DMS79 treated with DMSO at 0.1 percent for 48 hours (cell line): ENCODE results near the gene ZNF543.
"Not testable (repeated sequence)": the region's sequence is repeated elsewhere in the genome, so short reads cannot be mapped to it uniquely, and the experiment has no call there.

Experiments used
- DNase-seq: peaks from one replicate; lab custom pipeline; 2025; lab: John Stamatoyannopoulos, UW

ZNF543 gene

GRCh38 chr19:57321116-57321515 lies 844 bp downstream of the ZNF543 start:
- no peak for DNase-seq

- DNase-seq, result no peak
These were observed 1.5 kb downstream of the ZNF543 start for GRCh38 chr19:57321751-57322150.

- no peak for DNase-seq
These were observed 4.7 kb downstream of the ZNF543 start for GRCh38 chr19:57324992-57325391.

GRCh38 chr19:57327993-57328392 lies 7.7 kb downstream of the ZNF543 start:
- DNase-seq, result no peak

GRCh38 chr19:57334191-57334590 lies 13.9 kb downstream of the ZNF543 start:
- DNase-seq, result no peak

- DNase-seq, result no peak
These were observed 18.6 kb downstream of the ZNF543 start for GRCh38 chr19:57338877-57339276.

GRCh38 chr19:57342582-57342981 lies 22.3 kb downstream of the ZNF543 start:
- DNase-seq, result no peak

GRCh38 chr19:57348136-57348535 lies 27.9 kb downstream of the ZNF543 start:
- DNase-seq, result no peak

- DNase-seq, result peak; percentile 92
These were observed 30.9 kb downstream of the ZNF543 start, which contains the start of gene ZNF304 for GRCh38 chr19:57350877-57351805. Gene ZNF304, plus strand, starts transcription at chr19:57351271. Its CDS starts 394 bp downstream, at chr19:57351665.

- no peak for DNase-seq
These were observed 31.6 kb downstream of the ZNF543 start for GRCh38 chr19:57351867-57352266.

- no peak for DNase-seq
These were observed 35.6 kb downstream of the ZNF543 start for GRCh38 chr19:57355916-57356315.

- DNase-seq, result no peak
These were observed 37.1 kb downstream of the ZNF543 start for GRCh38 chr19:57357406-57357805.

GRCh38 chr19:57359300-57359699 lies 39.0 kb downstream of the ZNF543 start:
- DNase-seq, result no peak

GRCh38 chr19:57362419-57362818 lies 42.1 kb downstream of the ZNF543 start:
- no peak for DNase-seq

- peak; percentile 97 for DNase-seq
These were observed 42.9 kb downstream of the ZNF543 start, which contains the start of the genes TRAPPC2B and ZNF547 for GRCh38 chr19:57362997-57363687. Gene TRAPPC2B, plus strand, starts transcription at chr19:57363551. Its CDS starts 1,283 bp downstream, at chr19:57364834. Gene ZNF547, plus strand, starts transcription at chr19:57363551. Its CDS starts 5,005 bp downstream, at chr19:57368556.

- DNase-seq, result no peak
These were observed 43.5 kb downstream of the ZNF543 start for GRCh38 chr19:57363688-57364181.

GRCh38 chr19:57366776-57367175 lies 46.5 kb downstream of the ZNF543 start:
- DNase-seq, result no peak

GRCh38 chr19:57374179-57374578 lies 53.9 kb downstream of the ZNF543 start:
- DNase-seq, result no peak

GRCh38 chr19:57374647-57375046 lies 54.4 kb downstream of the ZNF543 start:
- not testable (repeated sequence) for DNase-seq

- DNase-seq, result no peak
These were observed 55.9 kb downstream of the ZNF543 start for GRCh38 chr19:57376151-57376550.

GRCh38 chr19:57377498-57378146 lies 57.4 kb downstream of the ZNF543 start:
- no peak for DNase-seq
